Measurements from ENCODE around the gene MFSD11.
A peak's percentile ranks its signal among the peaks of the same experiment; 100 is the strongest.

The MFSD11 gene

GRCh38 chr17:76820039-76820438 is 82.1 kb downstream of the MFSD11 start:
- Histone ChIP-seq H3K27ac (ENCODE audit: low read depth, low read length) (no peak overlapping the region), H3K9me3 (ENCODE audit: control insufficient read depth, insufficient read depth, low read length) (no peaks in the 10 kb centered on the region), H4K20me1 (ENCODE audit: control insufficient read depth, insufficient read depth, low read depth, low read length) (no peaks in the 10 kb centered on the region), H3K36me3 (ENCODE audit: control insufficient read depth, low read length) (no peaks in the 10 kb centered on the region), H3K4me3 (ENCODE audit: low read length) (peak overlapping the region; percentile 11; the same call in 1 of the 2 replicates), H3K27me3 (ENCODE audit: control insufficient read depth, low read length) (no peaks in the 10 kb centered on the region), H3F3A (ENCODE audit: control insufficient read depth, insufficient read depth) (no peaks in the 10 kb centered on the region), H3K79me2 (ENCODE audit: control insufficient read depth, low read length) (no peaks in the 10 kb centered on the region), H3K4me2 (ENCODE audit: low read length) (peak overlapping the region; percentile 52), H3K4me1 (ENCODE audit: control insufficient read depth, low read length) (peaks cover 44% of the 10 kb centered on the region), H3K9me2 (replicated peaks; ENCODE audit: control insufficient read depth, low read length) (no peaks in the 10 kb centered on the region)
- TF ChIP-seq, protein P1, sequence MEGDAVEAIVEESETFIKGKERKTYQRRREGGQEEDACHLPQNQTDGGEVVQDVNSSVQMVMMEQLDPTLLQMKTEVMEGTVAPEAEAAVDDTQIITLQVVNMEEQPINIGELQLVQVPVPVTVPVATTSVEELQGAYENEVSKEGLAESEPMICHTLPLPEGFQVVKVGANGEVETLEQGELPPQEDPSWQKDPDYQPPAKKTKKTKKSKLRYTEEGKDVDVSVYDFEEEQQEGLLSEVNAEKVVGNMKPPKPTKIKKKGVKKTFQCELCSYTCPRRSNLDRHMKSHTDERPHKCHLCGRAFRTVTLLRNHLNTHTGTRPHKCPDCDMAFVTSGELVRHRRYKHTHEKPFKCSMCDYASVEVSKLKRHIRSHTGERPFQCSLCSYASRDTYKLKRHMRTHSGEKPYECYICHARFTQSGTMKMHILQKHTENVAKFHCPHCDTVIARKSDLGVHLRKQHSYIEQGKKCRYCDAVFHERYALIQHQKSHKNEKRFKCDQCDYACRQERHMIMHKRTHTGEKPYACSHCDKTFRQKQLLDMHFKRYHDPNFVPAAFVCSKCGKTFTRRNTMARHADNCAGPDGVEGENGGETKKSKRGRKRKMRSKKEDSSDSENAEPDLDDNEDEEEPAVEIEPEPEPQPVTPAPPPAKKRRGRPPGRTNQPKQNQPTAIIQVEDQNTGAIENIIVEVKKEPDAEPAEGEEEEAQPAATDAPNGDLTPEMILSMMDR (IDR thresholded peaks at IDR 0.05; ENCODE audit: low read depth, low read length, poor library complexity, severe bottlenecking): no peak
- TF ChIP-seq EZH2phosphoT487 (IDR thresholded peaks at IDR 0.05; ENCODE audit: borderline replicate concordance, low read length): no peak

GRCh38 chr17:76820561-76820960 is 82.6 kb downstream of the MFSD11 start:
- Histone ChIP-seq H3K27me3 (ENCODE audit: control insufficient read depth, low read length) (no peaks in the 10 kb centered on the region), H3K9me3 (ENCODE audit: control insufficient read depth, insufficient read depth, low read length) (no peaks in the 10 kb centered on the region), H3K4me1 (ENCODE audit: control insufficient read depth, low read length) (peaks cover 44% of the 10 kb centered on the region), H3K4me2 (ENCODE audit: low read length) (peak overlapping the region; percentile 52; the same call in 1 of the 2 replicates), H3K79me2 (ENCODE audit: control insufficient read depth, low read length) (no peaks in the 10 kb centered on the region), H3K9me2 (replicated peaks; ENCODE audit: control insufficient read depth, low read length) (no peaks in the 10 kb centered on the region), H3K27ac (ENCODE audit: low read depth, low read length) (no peak overlapping the region), H3K4me3 (ENCODE audit: low read length) (no peak overlapping the region), H3K36me3 (ENCODE audit: control insufficient read depth, low read length) (no peaks in the 10 kb centered on the region), H3F3A (ENCODE audit: control insufficient read depth, insufficient read depth) (no peaks in the 10 kb centered on the region), H4K20me1 (ENCODE audit: control insufficient read depth, insufficient read depth, low read depth, low read length) (no peaks in the 10 kb centered on the region)
- TF ChIP-seq, protein P1 (IDR thresholded peaks at IDR 0.05; ENCODE audit: low read depth, low read length, poor library complexity, severe bottlenecking): no peak
- TF ChIP-seq EZH2phosphoT487 (IDR thresholded peaks at IDR 0.05; ENCODE audit: borderline replicate concordance, low read length): no peak

DNA sequence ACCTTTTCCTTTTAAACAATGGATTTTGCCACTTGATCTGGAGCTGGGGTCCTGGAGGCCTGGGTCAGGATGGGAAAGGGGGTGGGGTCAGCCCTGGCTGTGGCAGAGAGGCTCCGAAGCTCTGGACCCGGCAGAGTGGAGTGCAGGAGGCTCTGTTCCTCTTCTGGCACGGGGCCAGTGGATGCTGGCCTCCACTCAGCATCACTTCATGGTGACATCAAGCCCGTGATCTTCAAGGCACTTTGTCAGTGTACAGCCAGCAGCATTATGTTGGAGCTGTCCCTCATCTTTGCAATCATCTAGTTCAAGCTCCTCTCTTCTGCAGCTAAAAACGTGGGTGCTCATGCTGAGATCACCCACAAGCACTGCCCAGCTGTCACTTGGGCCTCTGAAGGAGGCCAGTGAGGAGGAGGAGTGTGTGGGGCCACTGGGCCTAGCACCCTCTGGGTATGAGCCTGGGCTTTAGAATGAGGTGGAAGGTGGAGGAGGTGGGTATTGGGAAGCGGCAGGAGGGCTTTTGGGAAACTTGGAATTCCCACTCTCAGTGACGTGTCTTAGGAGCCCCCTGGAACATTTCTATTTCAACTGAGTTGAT is 84.4 kb downstream of the MFSD11 start:
- H3K4me3 ChIP-seq (ENCODE audit: low read length): no peak overlapping the region
- H3K27me3 ChIP-seq (ENCODE audit: control insufficient read depth, low read length): no peaks in the 10 kb centered on the region
- H4K20me1 ChIP-seq (ENCODE audit: control insufficient read depth, insufficient read depth, low read depth, low read length): no peaks in the 10 kb centered on the region
- no peak for TF ChIP-seq EZH2phosphoT487 (IDR thresholded peaks at IDR 0.05; ENCODE audit: borderline replicate concordance, low read length)
- TF ChIP-seq, protein P1 (IDR thresholded peaks at IDR 0.05; ENCODE audit: low read depth, low read length, poor library complexity, severe bottlenecking): no peak
- no peaks in the 10 kb centered on the region for H3K9me3 ChIP-seq (ENCODE audit: control insufficient read depth, insufficient read depth, low read length)
- H3K4me2 ChIP-seq (ENCODE audit: low read length): no peak overlapping the region
- no peaks in the 10 kb centered on the region for H3K9me2 ChIP-seq (replicated peaks; ENCODE audit: control insufficient read depth, low read length)
- H3K79me2 ChIP-seq (ENCODE audit: control insufficient read depth, low read length): no peaks in the 10 kb centered on the region
- H3K4me1 ChIP-seq (ENCODE audit: control insufficient read depth, low read length): peaks cover 46% of the 10 kb centered on the region
- H3K36me3 ChIP-seq (ENCODE audit: control insufficient read depth, low read length): no peaks in the 10 kb centered on the region
- no peak overlapping the region for H3K27ac ChIP-seq (ENCODE audit: low read depth, low read length)
- no peaks in the 10 kb centered on the region for H3F3A ChIP-seq (ENCODE audit: control insufficient read depth, insufficient read depth)
